Prostate gland (tissue), 2 donors: ENCODE data around the gene THBS4. TPM values are rescaled to one million over a fixed set of nuclear protein-coding genes. Genes with fewer than 3 reads are reported as not detected.
A peak's percentile ranks its signal among the peaks of the same experiment; 100 is the strongest.

Experiments
- DNase-seq: peaks from one replicate; pipeline ENCODE4 v3.0.0-alpha.2; 2019; ENCODE audit warnings: low spot score
- H3K27ac ChIP-seq, 2 donors: fragments of 200-600 bp; sonication (generic); 2 replicates each; pipeline ENCODE4 v1.5.1; 2017 to 2019
- H3K27me3 ChIP-seq: fragments of 200-600 bp; sonication (generic); replicated peaks from 2 replicates; pipeline ENCODE4 v1.5.1; 2019; ENCODE audit not compliant: insufficient read depth
- H3K36me3 ChIP-seq, 2 donors: fragments of 200-600 bp; sonication (generic); 1 replicate in 1 of 2; 2 replicates in 1 of 2; pipeline versions ENCODE4 v1.5.1 to v1.8.1; 2017 to 2019
- H3K4me1 ChIP-seq: fragments of 200-600 bp; sonication (generic); replicated peaks from 2 replicates; pipeline ENCODE4 v1.5.1; 2019
- H3K4me3 ChIP-seq, 2 donors: fragments of 200-600 bp; sonication (generic); 2 replicates each; pipeline ENCODE4 v1.5.1; 2017 to 2019
- H3K9me3 ChIP-seq: fragments of 200-600 bp; sonication (generic); 2 replicates; pipeline ENCODE4 v1.5.1; 2017
- POLR2A ChIP-seq: fragments of 450-650 bp; IDR thresholded peaks from one replicate; pipeline ENCODE4 v1.6.1; 2016; ENCODE audit warnings: antibody characterized with exemption, mild to moderate bottlenecking
- POLR2AphosphoS5 ChIP-seq: sonication (generic); formaldehyde crosslinking; IDR thresholded peaks from one replicate; pipeline ENCODE4 v1.6.1; 2017; ENCODE audit warnings: antibody characterized with exemption
- WGBS: methylation state at CpG from one replicate; pipeline ENCODE4 v1.1.5; 2018; 5-methylcytosine and 5-hydroxymethylcytosine counted together
- intact Hi-C: fragments of 100-400 bp; cut with DNase I; formaldehyde crosslinking; loops from one replicate; pipeline ENCODE4 v1.14.2; 2022
- total RNA-seq, 2 donors: library from RNA; depleted of rRNA; stranded (reverse); fragments of >200 nt; gene quantifications; one replicate each; pipeline ENCODE4 v1.1.0, GENCODE V29; 2016
- TF ChIP-seq, protein P1 (sequence below), 4 experiments: fragments of 200-600 bp in 2 of 4; fragments of 450-650 bp in 2 of 4; sonication (generic) in 2 of 4; IDR thresholded peaks; 1 replicate in 3 of 4; 2 replicates in 1 of 4; pipeline ENCODE4 v1.5.1; 2016 to 2019; ENCODE audit warnings: antibody characterized with exemption in 4 of 4, mild to moderate bottlenecking in 2 of 4, moderate library complexity in 2 of 4

The THBS4 gene
- total RNA-seq, 2 donors from 2014 or later, result 3.9 to 21.5 TPM

GRCh38 chr5:80077051-80077714 lies 42.0 kb downstream of the THBS4 start:
- 91% methylated on average over 3 of the region's 3 CpGs for WGBS
- no peaks in the 10 kb centered on the region for H3K36me3 ChIP-seq
- TF ChIP-seq POLR2AphosphoS5, result no peak
- TF ChIP-seq POLR2A, result no peak
- TF ChIP-seq, protein P1, sequence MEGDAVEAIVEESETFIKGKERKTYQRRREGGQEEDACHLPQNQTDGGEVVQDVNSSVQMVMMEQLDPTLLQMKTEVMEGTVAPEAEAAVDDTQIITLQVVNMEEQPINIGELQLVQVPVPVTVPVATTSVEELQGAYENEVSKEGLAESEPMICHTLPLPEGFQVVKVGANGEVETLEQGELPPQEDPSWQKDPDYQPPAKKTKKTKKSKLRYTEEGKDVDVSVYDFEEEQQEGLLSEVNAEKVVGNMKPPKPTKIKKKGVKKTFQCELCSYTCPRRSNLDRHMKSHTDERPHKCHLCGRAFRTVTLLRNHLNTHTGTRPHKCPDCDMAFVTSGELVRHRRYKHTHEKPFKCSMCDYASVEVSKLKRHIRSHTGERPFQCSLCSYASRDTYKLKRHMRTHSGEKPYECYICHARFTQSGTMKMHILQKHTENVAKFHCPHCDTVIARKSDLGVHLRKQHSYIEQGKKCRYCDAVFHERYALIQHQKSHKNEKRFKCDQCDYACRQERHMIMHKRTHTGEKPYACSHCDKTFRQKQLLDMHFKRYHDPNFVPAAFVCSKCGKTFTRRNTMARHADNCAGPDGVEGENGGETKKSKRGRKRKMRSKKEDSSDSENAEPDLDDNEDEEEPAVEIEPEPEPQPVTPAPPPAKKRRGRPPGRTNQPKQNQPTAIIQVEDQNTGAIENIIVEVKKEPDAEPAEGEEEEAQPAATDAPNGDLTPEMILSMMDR (IDR thresholded peaks at IDR 0.05), result no peak
- H3K27ac ChIP-seq, result no peak overlapping the region
- no peak overlapping the region for H3K4me3 ChIP-seq
- intact Hi-C loops, result loop anchor here (5.0 kb wide), 1 partner anchor 515 kb away; no protein-coding TSS in a partner anchor
- no peak for DNase-seq
- H3K27me3 ChIP-seq, result no peaks in the 10 kb centered on the region
- no peaks in the 10 kb centered on the region for H3K9me3 ChIP-seq
- H3K4me1 ChIP-seq, result no peaks in the 10 kb centered on the region

DNA sequence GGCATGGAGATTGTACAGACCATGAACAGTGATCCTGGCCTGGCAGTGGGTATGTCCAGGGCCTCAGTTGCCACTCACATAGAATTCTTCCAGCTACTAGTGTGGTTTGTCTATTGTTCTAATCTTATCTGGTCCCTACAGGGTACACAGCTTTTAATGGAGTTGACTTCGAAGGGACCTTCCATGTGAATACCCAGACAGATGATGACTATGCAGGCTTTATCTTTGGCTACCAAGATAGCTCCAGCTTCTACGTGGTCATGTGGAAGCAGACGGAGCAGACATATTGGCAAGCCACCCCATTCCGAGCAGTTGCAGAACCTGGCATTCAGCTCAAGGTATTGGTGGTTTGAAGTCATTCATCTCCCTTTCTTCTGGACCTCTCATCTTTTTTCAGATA lies 43.8 kb downstream of the THBS4 start:
- no peak overlapping the region for H3K4me3 ChIP-seq
- no peaks in the 10 kb centered on the region for H3K36me3 ChIP-seq
- TF ChIP-seq POLR2A (no peak), POLR2AphosphoS5 (no peak)
- TF ChIP-seq, protein P1 (IDR thresholded peaks at IDR 0.05), result no peak
- intact Hi-C loops, result loop anchor here (5.0 kb wide), 1 partner anchor 517 kb away; no protein-coding TSS in a partner anchor
- 92% methylated on average over 4 of the region's 4 CpGs for WGBS
- DNase-seq, result no peak
- H3K4me1 ChIP-seq, result no peaks in the 10 kb centered on the region
- H3K27me3 ChIP-seq, result no peaks in the 10 kb centered on the region
- H3K9me3 ChIP-seq, result no peaks in the 10 kb centered on the region
- H3K27ac ChIP-seq, result no peak overlapping the region

DNA sequence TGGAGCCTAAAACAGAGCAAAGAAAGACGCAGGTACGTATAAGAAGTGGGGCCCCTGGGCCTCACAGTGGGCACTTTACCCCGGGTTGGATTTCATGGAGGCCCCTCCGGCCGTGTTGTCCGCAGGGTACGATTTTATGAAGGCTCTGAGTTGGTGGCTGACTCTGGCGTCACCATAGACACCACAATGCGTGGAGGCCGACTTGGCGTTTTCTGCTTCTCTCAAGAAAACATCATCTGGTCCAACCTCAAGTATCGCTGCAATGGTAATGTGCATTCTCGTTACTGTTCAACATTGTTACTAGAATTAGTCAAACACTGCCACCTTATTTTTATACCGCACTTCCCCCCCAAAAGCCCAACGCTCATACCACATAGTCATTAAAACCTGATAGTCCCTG lies 47.1 kb downstream of the THBS4 start:
- Histone ChIP-seq H3K9me3 (no peaks in the 10 kb centered on the region), H3K27ac (no peak overlapping the region), H3K36me3 (no peaks in the 10 kb centered on the region), H3K4me3 (peak overlapping the region in 1 of 2 donors; percentile 7), H3K27me3 (no peaks in the 10 kb centered on the region), H3K4me1 (no peaks in the 10 kb centered on the region)
- 95% methylated on average over 15 of the region's 15 CpGs for WGBS
- intact Hi-C loops, result no loop called here
- no peak for DNase-seq
- TF ChIP-seq, protein P1 (IDR thresholded peaks at IDR 0.05), result no peak

DNA sequence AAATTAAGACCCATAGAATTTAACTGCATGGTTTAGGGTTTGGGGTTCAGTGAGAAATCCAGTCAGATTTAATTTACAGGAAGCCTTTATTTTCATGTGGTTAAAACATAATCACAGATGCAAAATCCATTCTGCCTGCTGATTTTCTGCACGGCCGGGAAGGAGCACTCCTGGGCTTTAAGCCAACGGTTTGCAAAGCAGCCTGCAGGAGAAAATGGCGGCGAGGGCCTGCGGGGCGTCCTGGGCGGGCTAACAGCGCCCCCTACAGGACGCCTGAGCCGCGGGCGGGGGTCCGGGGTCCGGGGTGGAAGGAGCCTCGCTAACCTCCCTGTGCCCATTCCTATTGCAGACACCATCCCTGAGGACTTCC lies 47.6 kb downstream of the THBS4 start:
- Histone ChIP-seq H3K4me1 (no peaks in the 10 kb centered on the region), H3K9me3 (no peaks in the 10 kb centered on the region), H3K36me3 (no peaks in the 10 kb centered on the region), H3K27me3 (no peaks in the 10 kb centered on the region), H3K4me3 (peak overlapping the region; percentile 2 to 7), H3K27ac (peak overlapping the region; percentile 30 to 46)
- peak; percentile 45 for DNase-seq
- 5% methylated on average over 16 of the region's 16 CpGs for WGBS
- TF ChIP-seq, protein P1 (IDR thresholded peaks at IDR 0.05), result peak; percentile 47 to 88 (median 68)
- TF ChIP-seq POLR2A (no peak), POLR2AphosphoS5 (no peak)
- intact Hi-C loops, result no loop called here
